Measurements from ENCODE around the gene DPF3. TPM values are rescaled to one million over a fixed set of nuclear protein-coding genes. Genes with fewer than 3 reads are reported as not detected.

Gene DPF3
- total RNA-seq, 1 experiment from 2014 or later, result 0.06 TPM

DNA sequence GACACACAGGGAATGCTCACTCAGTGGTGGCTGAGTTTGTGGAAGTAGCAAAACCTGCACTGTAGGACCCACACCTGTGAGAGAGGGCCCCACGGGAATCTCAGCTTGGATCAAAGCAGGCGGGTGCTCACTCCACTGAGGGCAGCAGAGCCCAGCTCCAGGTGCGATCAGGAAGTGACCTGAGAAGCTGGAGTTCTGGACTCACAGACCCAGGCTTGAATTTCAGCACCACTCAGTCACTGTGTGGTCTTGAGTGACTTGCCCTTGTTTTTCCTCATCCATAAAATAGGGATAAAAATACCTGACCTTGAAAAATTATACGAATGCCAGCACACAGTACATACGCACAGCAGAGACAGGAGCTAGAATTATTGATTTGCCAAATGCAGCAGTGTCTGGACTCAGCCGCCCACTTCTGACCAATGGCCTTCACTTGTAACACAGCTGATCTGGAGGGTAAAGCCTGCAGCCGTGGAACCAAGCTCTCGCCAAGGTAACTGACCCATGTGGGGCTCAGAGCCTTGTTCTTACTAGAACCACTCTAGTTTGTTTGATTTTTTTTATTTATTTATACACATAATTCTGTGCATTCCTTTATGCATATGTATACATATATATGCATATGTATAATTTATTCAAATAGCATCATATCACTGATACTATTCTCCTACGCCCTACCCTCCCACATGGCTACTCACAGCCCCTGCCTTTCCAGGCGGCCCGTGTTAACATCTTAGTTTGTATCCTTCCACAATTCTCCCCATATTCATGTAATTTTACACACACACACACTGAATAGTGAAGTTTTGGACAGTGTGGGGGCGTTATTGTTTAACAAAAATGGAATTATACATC, 53.9 kb downstream of the DPF3 start:
- no peak for DNase-seq (ENCODE audit: low spot score)

GRCh38 chr14:72839351-72839750, 54.5 kb downstream of the DPF3 start:
- no peak for DNase-seq (ENCODE audit: low spot score)

- no peak for DNase-seq (ENCODE audit: low spot score)
Observed at GRCh38 chr14:72836085-72836484, 57.8 kb downstream of the DPF3 start.

GRCh38 chr14:72833174-72833573, 60.7 kb downstream of the DPF3 start:
- no peak for DNase-seq (ENCODE audit: low spot score)

DNA sequence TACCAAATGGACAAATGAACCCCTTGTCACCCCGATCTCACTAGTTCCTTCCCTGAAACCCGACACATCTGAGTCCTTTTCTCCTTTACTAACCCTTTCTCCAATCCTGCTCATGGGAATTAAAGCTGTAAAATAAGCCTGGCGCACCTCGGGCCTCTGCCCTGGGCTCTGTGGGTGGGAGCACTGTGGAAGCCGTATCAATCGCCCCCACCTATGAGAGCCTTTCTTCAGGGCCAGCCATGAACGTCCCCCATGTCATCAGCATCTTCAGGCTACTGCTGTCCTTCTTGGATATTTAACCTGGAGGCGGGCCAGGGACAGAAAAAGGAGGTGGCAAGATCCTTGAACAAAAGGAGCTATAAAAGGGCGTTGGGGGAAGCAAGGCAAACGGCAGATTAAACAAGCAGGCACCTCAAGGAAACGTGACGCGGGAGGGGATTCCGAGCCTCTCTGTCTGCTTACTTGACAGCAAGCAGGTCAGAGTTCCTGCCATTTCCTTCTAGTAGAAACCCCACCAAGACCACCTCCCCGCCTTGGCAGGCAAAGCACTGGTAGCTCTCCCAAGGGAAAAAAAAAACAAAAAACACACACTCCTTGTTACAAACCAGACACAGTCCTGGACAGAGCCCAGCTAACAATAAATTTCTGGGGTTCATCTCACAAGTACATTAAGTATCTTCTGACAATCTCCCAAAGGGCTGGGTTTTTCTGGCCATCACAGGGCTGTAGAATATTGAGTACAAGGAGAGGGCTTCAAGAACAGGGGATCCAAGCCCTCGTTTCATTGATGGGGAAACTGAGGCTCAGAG, 62.9 kb downstream of the DPF3 start:
- DNase-seq (ENCODE audit: low spot score), result no peak

DNA sequence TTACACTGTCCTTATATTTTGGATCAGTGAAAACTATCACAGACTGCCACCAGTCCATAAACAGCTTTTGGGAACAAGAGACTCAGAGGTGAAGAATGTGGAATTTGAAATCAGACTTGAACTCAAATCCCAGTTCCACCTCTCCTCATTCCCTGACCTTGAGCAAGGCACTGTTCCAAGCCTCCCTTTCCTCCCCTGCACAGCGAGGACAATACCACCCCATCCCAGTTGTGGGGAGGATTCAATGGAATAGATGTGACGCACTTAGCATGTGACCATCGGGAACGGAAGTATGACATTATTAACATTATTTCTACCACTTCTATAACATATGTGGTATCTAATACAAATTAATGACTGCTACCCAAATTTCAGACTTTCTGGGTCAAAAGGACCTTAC, 63.5 kb downstream of the DPF3 start:
- DNase-seq (ENCODE audit: low spot score), result no peak

GRCh38 chr14:72828604-72829003, 65.3 kb downstream of the DPF3 start:
- no peak for DNase-seq (ENCODE audit: low spot score)

DNA sequence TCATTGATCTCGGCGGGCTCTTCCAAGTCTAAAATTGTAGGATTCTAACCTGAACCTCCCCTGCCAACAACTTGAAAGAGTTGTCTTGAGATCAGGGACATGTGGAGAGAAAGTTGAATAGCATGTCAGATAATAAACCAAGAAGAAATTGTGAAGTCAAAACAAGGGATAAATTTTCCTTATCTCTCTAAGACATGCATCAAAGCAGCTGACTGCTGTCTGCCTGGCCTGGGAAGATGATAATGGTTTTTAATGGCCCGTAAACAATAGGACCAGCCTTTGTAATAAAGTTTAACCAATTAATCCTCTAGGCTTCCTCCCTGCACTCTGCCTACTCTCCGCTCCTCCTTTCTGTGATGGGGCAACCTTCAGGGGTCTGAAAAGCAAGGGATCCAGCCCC, 67.9 kb downstream of the DPF3 start:
- no peak for DNase-seq (ENCODE audit: low spot score)

DNA sequence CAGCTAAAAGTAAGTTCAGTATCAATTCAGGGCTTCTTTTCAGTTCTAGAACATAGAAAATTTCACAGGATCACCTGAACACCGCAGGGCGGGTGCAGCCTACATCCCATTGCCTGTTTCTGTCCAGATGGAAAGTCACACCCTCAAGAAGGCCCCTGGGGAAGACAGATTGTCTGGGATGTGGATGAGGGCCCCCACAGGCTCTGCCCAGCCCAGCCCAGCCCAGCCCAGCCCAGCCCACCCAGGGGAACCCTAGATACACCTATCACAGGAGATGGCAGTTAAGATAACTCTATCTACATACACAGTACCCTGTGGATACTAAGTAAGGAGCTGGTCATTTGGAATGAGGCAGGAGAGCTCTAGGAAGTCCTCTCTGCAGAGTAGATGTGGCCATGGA, 68.4 kb downstream of the DPF3 start:
- DNase-seq (ENCODE audit: low spot score), result no peak

DNA sequence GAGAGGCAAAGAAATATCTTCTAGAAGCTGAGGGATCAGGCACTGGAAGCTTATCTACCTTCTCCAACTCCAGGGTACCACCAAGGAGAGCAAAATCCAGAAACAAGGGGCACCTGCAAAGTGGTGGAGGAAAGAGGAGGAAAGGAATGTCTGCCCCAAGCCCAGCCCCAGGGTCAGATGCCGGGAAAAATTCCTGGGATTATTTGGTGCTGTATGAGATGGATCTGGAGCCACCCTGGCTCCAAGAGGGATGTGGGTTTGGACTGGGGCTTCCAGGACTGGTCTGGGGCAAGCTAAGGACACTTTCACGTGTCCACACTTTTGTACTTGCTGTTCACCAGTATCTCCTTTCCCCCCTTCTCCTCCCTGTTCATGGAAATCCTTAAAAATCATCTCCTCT, 69.8 kb downstream of the DPF3 start:
- no peak for DNase-seq (ENCODE audit: low spot score)

DNA sequence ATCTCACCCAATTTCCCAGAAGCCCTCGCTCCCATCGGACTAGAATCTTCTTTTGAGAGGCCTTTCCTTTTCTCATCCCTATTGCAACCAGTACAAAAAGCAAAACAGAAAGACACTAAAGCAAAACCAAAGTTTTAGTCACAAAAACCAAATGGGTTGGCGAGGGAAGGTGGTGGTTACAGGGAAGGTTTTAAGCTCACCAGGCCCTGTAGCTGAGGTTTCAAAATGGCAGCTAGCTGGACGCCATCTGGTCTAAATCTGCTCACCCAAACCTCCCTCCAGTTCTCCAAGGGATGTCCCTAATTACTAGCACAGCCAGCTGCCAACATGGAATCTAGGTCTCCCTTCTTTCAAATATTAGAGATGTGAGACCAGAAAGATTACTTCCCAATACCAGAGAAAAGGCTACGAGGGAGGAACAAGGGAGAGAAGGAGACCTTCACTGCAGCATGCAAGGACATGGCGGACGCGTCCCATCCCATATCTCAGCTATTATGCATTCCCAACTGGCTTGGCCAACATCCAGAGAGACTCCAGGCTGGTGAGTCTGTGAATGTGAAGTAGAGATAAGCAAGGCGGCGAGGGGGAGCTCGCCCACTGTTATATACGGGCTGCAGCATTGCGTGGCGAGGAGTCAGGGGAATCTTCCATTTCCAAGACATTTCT, 70.8 kb downstream of the DPF3 start:
- DNase-seq (ENCODE audit: low spot score), result no peak

DNA sequence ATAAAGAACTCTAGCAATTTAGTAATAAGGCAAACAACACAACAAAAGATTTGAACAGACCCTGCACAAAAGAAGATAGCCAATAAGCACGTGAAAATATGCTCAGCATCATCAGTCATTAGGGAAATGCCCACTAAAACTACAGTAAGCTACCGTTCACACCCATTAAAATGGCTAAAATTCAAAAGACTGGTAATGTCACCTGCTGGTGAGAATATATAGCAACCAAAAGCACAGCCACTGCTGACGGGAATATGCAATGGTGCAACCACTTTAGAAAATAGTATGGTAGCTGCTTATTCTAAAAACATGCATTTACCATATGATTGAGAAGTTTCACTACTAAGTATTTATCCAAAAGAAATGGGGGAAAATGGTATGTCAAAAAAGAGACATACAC, 74.9 kb downstream of the DPF3 start:
- no peak for DNase-seq (ENCODE audit: low spot score)

- DNase-seq (ENCODE audit: low spot score), result no peak
Observed at GRCh38 chr14:72816287-72816686, 77.6 kb downstream of the DPF3 start.

DNA sequence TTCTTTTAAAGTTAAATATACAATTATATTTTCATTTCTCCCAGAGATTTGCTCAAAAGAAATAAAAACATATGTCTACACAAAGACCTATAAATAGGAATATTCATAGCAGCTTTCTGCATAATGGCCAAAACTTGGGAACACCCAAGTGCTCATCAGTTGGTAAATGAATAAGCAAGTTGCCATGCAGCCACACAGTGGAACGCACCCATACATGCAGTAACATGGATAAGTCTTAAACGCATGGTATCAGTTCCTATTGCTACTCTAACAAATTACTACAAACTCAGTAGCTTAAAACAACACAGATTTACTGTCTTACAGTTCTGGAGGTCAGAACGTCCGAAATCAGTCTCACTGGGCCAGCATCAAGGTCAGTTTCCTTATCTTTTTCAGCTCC, 78.5 kb downstream of the DPF3 start:
- no peak for DNase-seq (ENCODE audit: low spot score)

DNA sequence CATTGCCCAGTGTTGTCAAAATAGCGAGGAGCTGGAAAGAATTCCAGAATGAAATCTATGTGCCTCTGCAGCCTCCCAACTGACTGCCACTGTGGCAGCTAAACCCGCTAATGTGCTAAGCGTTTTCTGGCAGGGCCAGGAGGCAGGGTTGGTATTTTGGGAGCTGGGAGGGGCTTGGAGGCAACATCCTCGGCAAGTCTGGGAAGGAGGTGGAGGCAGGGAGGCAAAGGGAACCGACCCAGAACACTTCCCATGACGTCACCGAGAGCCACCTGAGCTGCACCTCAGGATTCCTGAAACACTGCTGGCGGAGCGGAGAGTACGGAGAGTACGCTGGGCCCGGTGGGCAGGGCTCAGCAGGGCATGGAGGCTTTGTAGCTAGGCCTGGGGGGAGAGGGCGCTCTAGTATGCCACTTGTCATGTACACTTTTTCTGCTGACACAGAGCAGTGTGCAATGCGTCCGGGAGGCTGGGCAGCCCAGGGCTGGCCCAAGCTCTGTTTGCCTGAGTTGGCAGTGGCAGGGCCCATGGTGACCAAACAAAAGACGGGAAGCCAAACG, 81.5 kb downstream of the DPF3 start:
- no peak for DNase-seq (ENCODE audit: low spot score)

DNA sequence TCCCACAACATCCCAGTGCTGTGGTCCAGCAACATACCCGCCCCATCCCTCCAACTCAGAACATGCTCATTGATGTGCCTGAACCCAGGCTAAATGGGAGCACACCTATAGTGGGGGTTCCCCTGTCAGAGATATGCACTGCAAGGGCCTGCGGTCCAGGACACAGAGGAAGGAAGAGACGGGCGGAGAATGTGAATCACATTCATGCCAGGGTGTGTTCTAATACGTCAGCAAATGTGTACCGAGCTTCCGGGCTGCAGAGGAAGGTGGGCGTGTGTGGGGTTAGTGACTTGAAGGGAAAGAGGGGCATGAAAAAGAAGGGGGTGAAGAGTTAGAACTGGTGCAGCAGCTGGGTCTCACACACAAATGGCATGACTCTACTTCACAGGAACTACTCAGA, 83.7 kb downstream of the DPF3 start:
- no peak for DNase-seq (ENCODE audit: low spot score)

- DNase-seq (ENCODE audit: low spot score), result no peak
Observed at GRCh38 chr14:72809063-72809462, 84.8 kb downstream of the DPF3 start.

DNA sequence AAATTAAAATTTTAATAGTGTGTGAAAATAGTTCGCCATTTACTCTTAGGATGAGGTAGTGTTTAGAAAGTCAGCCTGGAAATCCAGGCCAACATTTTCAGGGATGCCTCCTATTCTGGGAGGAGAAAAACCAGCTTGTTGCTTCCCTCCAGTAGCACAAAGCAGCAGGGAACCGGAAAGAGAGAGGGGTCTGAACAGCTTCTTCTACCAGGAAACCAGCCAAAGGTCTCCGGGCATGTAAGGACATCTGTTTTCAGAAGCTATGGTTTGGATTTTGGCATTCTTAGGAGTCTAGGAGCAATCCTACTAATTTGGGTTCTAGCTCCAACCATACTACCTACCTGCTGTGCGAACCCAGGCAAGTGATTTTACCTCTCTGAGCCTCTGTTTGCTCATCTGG, 85.3 kb downstream of the DPF3 start:
- no peak for DNase-seq (ENCODE audit: low spot score)

DNA sequence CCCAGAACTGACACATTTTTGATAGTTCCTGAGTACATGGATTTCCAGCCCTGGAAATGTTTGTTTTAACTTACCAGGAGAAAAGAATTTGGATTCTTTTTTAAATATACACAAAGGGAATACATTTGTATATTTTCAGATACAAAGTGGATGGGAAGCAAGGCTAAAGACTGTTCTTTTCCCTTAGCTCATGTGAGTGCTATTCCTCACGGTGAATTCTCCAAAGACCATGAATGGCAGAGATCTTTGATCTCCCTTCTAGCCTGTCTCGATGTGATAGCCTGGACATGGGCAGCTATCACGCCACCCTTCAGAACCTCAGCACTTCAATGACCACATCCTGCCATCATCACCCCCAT, 91.3 kb downstream of the DPF3 start:
- DNase-seq (ENCODE audit: low spot score), result no peak

DNA sequence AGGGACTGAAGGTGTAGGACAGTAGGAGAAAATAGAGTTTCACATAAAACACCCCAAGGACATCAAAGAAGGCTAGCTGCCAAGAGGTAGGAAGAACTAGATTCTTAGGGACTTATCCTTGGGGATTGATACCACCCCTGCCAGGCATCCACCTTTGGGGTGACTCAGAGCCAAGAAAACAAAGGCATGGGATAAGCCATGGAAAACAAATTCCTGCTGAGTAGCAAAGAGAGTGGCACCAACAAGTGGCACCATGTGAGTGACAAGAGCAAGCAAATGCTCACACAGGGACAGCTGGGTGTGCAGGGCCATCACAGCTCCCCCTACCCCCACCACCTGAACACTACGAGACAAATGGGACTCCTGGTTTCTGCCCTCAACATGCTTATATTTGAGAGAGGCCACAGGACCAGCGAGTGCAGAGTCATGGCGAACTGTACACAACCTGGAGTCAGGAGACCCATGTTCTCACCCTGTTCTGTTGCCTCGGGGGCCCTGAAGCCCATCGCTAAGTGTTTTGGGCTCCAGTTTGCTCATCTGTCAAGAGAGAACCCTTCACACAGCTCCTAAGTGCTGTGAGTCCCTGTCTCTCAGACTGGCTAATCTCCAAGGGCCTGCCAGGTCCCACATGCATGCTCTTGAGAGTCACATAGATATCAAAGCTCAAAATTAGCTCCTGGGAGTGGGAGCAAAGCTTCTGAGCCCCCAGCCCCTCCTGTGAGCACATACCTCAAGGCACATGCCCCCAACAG, 91.9 kb downstream of the DPF3 start:
- DNase-seq (ENCODE audit: low spot score), result no peak

GRCh38 chr14:72801381-72801812, 92.5 kb downstream of the DPF3 start:
- DNase-seq (ENCODE audit: low spot score), result peak; percentile 51
